Middle frontal gyrus (tissue), 1 donor: ENCODE results near the gene DRD1.
A peak's percentile ranks its signal among the peaks of the same experiment; 100 is the strongest.
"Not testable (repeated sequence)": the region's sequence is repeated elsewhere in the genome, so short reads cannot be mapped to it uniquely, and the experiment has no call there.

Experiments used
- DNase-seq: peaks from one replicate; pipeline ENCODE4 v3.0.0-alpha.2; 2015; ENCODE audit warnings: low spot score; ENCODE audit errors: extremely low spot score

Gene DRD1

DNA sequence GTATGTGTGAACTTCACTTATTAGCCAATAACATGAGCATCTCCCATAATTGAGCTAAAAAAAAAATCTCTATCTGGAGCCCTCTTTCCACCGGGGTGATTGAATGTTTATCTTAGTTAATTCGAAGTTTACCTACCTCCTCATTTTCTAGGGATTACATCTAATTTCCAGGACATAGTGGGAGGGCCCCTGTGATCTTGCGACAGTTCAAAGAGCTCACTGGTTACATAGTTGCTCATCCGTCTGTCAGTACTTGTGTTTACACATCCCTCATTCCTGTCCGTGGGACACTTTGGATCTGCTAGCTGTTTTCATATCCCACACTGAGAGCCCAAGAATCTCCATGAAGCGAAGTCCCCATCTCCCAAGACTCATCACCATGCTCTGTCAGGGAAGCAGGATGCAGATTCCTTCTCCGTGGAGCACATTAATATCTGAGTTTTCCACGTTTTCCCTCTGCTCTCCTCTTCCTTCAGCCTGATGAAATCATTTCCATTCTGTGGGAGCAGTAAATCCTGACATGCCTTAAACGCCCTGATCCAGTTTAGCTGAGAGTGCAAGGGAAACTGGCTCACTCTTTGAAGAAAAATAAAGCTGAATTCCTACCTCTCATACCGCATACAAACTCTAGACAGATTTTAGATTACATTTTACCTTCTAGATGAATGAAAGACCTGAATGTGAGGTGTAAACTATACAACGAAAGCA is 24.2 kb upstream of the DRD1 start:
- DNase-seq: no peak

DNA sequence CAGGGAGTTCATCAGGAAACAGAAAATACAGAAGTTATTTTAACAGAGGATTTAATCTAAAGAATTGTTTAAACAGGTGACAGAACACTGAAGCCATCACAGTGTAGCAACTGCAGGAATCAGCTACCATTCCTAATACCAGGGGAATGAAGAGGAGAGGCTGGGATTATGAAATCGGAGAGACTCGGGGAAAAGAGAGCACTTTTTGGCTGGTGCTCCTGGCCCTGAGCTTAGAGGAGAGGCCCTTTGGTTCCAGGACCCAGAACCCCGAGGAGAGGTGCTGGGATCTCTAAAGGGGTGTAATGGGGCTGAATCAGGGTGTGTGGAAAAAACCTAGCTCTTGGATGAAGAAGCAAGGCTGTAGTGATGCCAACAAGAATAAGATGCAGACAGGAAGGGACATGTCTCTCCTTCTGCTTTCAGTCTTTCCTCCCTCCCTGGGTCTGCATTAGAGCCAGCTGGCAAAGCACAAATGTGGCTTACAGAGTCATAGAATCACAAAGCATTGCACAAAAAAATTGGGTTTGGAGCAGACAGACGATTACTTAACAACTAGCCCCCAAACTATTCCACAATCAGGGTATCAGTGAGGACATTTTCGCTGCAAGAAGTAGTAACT is 22.8 kb upstream of the DRD1 start:
- DNase-seq: no peak

DNA sequence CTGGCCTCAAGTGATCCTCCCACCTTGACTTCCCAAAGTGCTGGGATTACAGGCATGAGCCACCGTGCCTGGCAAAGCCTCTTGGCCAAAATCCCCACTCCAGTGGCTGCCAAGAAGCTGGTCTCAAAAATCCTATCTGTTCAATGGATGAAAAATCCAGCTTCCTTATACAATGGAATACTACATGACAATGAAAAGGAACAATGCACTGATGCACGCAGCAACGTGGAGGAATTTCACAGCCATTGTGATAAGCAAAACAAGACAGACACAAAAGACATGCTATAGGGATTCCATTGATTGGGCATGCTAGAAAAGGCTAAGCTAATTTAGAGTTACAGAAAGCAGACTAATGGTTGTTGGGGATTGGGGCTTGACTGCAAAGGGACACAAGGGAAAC is 21.3 kb upstream of the DRD1 start:
- DNase-seq: no peak

DNA sequence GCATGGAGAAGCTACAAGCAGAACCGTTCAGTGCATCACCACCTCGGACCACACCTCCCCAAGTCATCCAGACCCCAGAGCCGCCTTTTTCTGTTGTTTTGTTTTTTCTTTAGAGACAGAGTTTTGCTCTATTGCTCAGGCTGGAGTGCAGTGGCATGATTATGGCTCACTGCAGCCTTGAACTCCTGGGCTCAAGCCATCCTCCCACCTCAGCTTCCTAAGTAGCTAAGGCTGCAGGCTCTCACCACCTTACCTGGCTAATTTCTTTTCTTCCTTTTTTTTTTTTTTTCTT is 20.9 kb upstream of the DRD1 start:
- DNase-seq: no peak

DNA sequence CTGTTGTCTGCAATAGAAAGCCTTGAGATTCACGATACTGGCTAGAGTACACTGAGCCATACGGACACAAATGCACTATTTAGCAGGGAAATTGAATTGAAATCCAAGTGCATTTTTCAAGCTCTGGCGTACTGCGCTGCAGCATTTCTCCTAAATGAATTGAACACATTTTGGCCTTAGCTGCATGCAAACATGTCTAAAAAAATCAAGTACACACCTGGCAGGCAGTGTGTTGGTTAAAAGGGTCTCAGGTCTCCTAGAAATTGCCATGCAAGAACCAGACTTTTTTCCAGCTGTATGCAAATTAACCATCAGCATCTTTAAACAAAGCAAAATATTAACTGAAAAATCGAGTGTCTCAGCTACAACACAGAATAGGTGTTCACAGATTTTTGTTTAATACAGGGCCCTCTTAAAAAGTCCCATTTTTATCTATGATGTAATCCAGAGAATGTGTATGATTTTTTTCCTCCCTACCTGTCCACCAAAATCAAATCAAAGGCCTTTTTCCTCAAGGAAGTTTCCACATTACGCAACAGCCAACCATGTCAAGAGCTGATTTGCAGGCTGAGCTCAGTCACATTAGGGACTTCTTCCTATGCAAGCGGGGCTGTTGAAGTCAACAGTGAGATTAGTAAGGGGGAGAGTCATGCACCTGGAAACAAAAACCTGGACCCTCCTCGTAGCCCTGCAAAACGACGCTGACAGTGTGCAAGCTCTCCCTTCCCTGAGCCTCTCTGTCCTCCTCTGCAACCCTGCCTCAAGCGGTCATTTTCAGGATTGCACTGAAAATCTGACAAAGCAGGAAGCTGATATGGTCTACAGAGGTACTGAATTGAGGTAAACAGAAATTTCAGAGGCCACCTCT is 20.3 kb upstream of the DRD1 start:
- DNase-seq: peak; percentile 60

DNA sequence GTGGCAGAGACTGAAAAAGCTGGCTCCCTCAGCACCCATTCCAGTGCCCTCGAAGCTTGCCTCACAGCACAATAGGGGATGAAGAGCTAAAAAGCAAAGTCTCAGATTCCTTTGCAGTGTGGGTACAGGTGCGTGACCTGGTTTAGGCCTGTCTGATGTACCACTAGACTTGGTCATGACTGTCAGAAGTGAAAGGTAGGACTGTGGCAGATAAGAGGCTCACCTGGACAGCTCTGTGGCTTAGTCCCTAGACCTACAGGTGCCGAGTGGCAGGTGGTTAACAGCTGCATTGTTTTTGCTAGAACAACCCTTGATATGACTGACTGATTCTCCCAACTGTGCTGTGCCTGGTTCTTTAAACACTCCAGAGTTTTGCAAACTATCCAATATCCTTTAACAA is 19.7 kb upstream of the DRD1 start:
- no peak for DNase-seq

DNA sequence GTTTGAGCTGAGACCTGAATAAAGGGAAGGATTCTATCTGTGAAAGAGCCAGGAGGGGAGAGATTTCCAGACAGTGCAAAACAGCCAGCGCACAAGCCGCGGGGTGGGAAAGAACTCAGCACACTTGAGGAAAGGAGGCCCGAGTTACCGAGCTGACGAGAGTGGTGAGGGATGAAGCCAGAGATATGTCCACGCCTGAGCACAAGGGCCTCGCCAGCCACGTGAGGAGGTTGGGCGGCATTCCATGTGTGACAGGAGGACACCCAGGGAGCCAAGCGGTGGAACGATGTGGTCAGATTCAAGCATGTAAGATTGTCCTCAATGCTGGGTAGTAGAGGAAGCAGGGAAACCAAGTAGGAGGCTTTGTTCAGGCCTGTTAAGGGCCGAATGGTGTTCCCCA is 17.4 kb upstream of the DRD1 start:
- no peak for DNase-seq

DNA sequence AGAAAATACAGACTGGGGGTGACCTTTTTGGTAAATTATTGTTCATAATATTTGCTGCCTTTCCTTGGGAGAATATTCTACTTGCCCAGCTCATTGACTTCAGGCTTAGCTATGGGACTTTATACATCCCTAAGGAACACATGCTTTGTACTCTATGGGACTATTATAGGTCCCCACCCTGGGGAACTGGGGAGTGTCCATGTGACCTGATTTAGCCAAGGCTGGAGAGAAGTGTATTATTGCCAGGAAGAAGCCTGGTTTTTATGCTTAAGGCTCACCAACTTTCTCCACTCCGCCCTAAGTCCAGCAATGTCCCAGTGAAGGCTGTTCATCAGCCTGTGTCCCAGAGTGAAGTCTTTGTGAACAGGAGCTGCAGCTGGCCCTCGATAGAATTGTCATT is 16.6 kb upstream of the DRD1 start:
- no peak for DNase-seq

DNA sequence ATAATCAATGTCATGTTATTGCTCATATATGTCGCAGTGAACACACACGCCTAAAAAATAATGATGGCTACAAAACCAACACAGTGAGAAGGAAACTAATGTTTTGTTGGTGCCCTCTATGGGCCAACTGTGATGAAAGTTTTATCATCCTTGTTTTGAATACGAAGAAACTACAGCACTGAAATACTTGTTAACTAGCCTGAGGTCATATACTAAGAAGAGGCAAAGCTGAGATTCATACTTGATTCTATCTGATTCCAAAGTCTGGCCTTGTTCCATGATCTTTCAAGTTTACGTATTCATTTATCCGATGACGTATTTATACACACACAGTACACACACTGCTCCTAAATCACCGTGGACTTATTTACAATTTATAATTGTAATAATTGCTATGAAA is 16.1 kb upstream of the DRD1 start:
- no peak for DNase-seq

DNA sequence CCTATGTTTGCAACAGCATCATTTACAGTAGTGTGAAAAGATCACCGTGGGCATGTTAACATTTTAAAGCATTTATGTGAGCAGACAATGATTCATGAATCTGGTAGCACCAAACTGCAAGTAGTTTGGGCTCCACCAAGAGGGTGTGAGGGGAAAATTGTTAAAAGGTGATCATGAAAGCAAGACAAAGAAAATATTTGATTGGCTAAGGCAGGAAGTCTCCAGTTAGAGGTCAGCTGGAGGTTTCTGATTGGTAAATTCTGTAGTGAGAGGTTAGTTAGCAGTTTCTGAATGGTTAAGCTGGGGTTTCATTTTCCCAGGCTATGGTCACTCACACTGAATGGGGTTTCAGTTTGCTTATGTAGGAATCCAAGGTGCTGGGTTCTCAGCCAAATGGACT is 13.5 kb upstream of the DRD1 start:
- no peak for DNase-seq

DNA sequence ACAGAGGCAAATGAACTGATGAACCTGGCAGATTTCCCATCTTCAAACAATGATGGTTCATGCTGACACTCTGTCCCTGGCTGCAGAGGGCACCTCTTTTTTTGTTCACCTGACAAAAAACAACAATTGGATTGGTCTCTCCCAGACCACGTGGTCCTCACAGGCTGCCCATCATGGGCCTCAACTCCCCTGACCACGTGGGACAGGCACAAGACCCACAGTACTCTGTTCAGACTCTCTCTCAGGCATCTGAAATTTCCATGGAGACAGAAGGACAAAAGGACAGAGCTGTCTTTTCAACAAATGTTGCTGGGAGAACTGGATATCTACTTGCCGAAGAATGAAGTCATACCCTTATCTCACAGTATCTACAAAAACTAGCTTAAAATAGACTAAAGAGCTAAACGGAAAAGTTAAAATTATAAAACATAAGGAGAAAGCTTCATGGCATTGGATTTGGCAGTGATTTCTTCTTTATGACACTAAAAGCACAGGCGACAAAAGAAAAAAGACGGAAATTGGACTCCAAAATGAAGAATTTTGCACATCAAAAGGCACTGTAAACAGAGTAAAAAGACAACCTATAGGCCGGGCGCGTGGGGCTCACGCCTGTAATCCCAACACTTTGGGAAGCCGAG is 12.2 kb upstream of the DRD1 start:
- DNase-seq: no peak

DNA sequence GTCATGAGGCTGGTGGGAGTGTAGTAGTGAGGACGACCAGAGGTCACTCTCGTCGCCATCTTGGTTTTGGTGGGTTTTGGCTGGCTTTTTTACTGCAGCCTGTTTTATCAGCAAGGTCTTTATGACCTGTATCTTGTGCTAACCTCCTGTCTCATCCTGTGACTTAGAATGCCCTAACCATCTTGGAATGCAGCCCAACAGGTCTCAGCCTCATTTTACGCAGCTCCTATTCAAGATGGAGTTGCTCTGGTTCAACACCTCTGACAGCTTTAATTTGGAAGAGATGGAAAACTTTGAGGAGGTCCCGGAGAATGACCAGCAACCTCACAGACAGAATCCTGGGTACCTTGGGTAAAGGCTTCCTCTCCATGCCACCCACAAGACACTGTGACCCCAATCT is 10.4 kb upstream of the DRD1 start:
- DNase-seq: not testable (repeated sequence)

DNA sequence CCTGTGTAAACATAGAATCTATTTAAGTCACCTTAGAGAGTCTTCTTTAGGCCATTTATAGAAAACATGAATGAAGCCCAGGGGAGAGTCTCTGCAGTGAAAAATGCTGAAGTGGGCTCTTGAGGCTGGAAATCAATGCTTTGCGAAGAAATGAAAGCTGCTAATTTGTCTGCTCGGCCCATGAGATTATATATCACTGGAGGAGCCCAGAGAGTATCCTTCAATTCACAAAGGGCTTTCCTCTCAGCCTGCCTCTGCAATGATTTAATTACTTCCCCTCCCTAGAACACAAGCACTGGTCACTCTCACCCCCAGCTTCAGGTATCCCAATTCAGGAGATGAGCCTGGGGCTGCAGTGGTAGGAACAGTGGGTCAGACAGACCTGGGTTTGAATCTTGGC is 8.2 kb upstream of the DRD1 start:
- no peak for DNase-seq

DNA sequence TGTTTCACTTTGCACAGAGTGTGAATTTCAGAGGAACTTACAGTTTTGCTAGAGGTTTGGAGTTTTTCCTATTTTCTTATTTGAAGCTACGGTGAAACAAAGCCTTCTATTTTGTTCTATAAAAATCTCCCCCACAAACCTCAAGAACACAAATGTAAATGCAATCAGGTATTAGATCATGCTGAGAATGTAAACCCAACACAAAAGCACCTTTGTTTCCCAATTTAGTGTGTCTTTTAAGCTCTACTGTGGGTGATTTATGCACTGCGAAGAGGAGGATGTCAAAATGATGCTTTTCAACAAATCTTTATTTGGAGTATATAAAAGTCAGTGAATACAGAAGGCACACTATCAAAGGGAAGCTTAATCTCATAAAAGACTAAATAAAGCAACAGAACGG is 4.3 kb upstream of the DRD1 start:
- no peak for DNase-seq

DNA sequence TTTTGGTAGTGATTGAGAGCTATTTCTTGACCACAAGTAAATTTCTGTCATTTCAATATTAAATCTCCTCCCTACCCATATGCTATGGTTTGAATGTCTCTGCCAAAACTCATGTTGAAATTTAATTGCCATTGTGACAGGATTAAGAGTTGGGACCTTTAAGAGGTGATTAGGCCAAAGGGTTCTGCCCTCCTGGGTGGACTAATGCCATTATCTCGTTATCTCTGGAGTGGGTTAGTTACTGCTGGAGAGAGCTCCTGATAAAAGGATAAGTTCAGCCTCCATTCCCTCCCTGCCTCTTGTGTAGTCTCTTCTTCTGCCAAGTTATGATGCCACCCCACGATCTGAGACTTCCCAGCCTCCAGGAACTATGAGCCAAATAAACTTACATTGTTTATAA is 3.6 kb upstream of the DRD1 start:
- no peak for DNase-seq

DNA sequence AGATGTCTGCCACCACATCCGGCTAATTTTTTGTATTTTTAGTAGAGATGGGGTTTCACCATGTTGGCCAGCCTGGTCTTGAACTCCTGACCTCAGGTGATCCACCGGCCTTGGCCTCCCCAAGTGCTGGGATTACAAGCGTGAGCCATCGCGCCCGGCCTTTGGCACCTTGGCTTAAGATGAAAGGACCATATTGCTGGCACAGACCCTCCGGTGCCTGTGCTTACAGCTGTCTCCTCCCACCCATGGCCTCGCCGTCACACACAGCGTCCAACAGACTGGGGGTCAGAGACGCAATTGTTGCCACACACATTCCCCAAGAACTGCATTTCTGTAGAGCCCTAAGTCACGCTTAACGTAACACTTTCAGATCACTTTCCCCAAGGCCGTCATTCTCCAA is 2.4 kb upstream of the DRD1 start:
- DNase-seq: not testable (repeated sequence)

DNA sequence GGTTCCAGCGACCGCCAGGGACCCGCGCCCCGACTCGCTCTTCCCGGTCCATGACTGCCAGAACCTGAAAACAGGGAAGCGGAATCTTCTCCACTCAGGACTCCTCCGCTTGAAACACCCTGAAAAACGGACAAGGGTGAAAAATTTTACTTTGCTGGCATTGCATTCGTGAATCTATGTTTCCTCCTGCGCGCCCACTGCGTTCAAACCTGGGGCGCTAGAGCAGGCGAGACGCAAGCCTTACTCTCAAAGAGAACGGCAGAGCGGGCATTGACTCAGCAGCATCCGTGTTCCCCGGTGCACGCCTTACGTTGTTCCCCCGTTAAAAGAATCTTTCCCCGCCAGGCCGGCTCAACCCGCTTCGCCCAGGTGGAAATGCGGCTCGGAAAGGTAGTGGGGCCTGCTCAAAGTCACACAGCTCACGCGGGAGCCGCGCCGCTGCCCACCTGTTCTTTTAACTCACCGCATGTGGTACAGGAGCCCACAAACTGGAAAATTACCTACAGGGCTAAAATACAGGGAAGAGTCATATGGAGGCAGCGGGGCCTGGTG is 999 bp upstream of the DRD1 start:
- DNase-seq: no peak

DNA sequence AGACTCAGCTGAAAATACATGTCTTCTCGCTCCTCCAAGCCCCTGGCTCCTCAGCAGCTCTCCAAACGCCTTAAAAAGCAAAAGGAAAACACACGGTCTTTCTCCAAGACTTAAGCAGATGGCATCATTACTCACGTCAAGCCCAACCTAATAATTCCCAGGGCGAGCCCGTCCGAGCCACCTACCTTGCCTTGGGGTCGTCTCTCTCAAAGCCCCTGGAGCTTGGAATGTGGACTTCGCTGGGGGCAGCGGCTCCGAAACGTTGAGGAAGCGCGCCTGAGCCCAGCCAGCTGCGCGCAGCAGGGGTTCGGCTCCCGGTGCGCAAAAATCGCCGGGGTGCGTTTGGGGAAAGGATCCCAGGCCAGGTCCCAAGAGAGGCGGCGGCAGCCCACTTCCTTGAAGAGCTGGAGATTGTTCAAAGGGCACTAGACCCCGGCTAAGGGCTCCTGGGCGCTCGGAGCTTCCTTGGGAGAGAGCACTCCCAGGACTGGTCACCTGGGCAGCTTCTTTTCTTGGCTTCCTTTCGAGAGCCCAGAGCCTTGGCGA is 395 bp downstream of the DRD1 start:
- no peak for DNase-seq

DNA sequence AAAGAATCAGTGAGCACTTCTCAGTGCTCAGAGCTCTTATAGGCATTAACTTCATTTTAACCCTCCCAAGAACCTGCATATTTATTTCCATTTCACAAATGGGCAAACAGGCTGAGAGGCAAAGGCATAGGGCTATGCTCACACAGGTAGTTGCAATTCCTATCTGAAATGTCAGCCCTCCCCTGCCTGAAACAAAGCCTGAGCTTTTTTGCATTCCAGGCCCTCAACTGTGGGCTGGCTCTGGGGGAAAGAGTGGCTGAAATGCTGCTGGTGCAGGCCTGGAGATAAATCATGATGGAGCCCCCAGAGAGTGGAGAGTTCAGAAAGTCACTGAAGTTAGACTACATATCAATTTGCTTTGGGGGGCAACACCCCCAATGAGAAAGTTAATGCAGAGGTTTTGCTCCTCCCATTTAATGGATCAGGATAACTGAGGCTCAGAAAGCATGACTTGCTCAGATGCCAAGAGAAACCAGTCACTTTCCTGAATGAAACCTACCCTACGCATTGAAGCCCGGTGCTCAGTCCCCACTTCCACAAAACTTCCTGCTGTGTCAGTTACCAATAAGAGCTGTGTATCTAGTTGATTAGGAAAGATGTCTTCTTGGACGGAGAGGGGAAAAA is 5.6 kb downstream of the DRD1 start:
- DNase-seq: no peak

DNA sequence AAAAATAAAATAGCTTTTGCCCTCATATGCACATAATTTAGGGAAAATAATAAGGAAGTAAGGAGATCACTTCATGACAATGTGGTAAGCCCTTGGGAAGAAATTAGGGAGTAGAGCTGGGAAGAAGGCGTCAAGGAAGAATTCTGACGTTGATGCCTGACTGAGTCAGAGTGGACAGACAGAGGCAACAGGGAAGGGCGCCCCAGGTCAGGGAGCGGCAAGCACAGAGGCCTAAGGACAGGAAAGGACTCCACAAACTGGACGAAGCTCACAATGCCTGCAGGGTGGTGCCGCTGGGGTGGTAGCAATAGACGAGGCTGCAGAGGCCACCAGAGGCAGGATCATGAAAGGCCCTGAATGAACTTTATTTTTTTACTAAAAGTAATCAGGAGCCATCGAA is 7.6 kb downstream of the DRD1 start:
- DNase-seq: no peak

DNA sequence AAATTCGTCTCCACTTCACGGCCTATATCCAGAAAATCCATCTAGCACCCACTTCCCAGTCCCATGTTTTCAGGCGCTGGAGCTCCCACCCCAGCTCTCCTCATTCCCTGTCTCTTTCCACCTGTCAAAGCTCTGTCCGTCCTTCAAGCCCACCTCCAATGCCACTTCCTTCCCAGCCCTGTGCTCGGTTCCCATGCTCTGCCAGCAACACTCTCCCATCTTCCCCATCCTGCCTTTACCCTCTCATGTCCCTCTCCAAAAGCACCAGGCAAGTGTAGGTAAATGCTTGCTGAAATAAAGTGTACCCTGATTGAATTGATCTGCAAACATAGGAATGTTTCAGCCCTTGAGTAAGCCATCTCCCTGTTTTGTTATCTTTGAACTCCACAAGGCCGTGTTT is 9.2 kb downstream of the DRD1 start:
- no peak for DNase-seq
